Epithelial cell of proximal tubule (primary cell): ENCODE results near the gene NEK7. TPM values are rescaled to one million over a fixed set of nuclear protein-coding genes. Genes with fewer than 3 reads are reported as not detected.

Source experiments
- DNase-seq: peaks from one replicate; pipeline ENCODE4 v3.0.0-alpha.2; 2011; ENCODE audit warnings: low read depth
- H3K4me3 ChIP-seq: 2 replicates; pipeline ENCODE4 v1.5.1; 2011; ENCODE audit warnings: low read depth, mild to moderate bottlenecking, low read length
- total RNA-seq: library from RNA; depleted of rRNA; stranded (reverse); fragments of >200 nt; gene quantifications from 2 replicates; pipeline ENCODE4 v1.2.3, GENCODE V29; 2015
- TF ChIP-seq, protein P1 (sequence below): conservative IDR thresholded peaks from 2 replicates; pipeline ENCODE4 v1.5.1; 2012; ENCODE audit warnings: low read depth, mild to moderate bottlenecking, low read length

The NEK7 gene
- total RNA-seq, 1 donor from 2014 or later, result 20.5 TPM

DNA sequence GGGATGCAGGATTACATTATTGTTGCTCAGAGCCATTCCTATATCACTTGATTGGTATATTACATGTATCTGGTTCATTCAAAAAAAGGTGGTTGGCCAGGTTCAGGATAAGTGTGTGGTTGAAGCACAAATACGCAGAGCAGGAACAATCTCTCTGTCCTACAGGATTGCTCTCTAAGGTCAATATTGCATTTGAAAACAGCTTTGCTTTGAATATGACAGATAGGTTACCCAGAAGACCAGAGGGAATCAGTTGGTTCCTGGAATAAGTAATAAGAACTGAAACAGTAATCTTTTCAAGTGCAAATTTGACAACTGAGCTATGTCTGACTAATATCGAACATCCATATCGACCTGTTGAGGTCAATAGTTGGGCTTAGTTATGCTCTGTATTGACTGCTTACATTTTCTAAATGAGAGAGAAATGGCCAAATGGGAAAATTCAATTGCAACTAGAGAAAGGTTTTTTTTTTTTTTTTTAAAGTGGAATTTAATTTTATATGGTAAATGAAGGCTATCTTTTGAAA is 206.9 kb downstream of the NEK7 start:
- DNase-seq, result no peak
- no peak overlapping the region for H3K4me3 ChIP-seq
- TF ChIP-seq, protein P1, sequence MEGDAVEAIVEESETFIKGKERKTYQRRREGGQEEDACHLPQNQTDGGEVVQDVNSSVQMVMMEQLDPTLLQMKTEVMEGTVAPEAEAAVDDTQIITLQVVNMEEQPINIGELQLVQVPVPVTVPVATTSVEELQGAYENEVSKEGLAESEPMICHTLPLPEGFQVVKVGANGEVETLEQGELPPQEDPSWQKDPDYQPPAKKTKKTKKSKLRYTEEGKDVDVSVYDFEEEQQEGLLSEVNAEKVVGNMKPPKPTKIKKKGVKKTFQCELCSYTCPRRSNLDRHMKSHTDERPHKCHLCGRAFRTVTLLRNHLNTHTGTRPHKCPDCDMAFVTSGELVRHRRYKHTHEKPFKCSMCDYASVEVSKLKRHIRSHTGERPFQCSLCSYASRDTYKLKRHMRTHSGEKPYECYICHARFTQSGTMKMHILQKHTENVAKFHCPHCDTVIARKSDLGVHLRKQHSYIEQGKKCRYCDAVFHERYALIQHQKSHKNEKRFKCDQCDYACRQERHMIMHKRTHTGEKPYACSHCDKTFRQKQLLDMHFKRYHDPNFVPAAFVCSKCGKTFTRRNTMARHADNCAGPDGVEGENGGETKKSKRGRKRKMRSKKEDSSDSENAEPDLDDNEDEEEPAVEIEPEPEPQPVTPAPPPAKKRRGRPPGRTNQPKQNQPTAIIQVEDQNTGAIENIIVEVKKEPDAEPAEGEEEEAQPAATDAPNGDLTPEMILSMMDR, result no peak

- TF ChIP-seq, protein P1, result no peak
- DNase-seq, result no peak
- no peak overlapping the region for H3K4me3 ChIP-seq
These were observed 207.7 kb downstream of the NEK7 start for GRCh38 chr1:198364471-198364870.

GRCh38 chr1:198367296-198367695 is 210.5 kb downstream of the NEK7 start:
- DNase-seq, result no peak
- no peak overlapping the region for H3K4me3 ChIP-seq
- TF ChIP-seq, protein P1, result no peak

GRCh38 chr1:198370996-198371395 is 214.2 kb downstream of the NEK7 start:
- no peak for DNase-seq
- no peak overlapping the region for H3K4me3 ChIP-seq
- TF ChIP-seq, protein P1, result no peak

Other genes starting within 250 kb of the NEK7 start
- not detected in 2 replicates for gene LHX9, start 239.6 kb upstream of the NEK7 start, total RNA-seq